Activated naive CD8-positive, alpha-beta T cell treated with anti-CD3 and anti-CD28 coated beads, Interleukin-2, amount 50 U/mL, for 24 hours (primary cell): ENCODE data around the gene CCDC88C.
"Not testable (repeated sequence)": the region's sequence is repeated elsewhere in the genome, so short reads cannot be mapped to it uniquely, and the experiment has no call there.

Experiments
- ATAC-seq: fragments of 150-1000 bp; cut with Tn5 transposase; one replicate; pipeline ENCODE4 v1.10.0; 2021
- DNase-seq: peaks from one replicate; pipeline ENCODE4 v3.0.0; 2021
- H3K27ac Mint-ChIP-seq: one replicate; pipeline ENCODE4 v1.8.0; 2021; ENCODE audit warnings: mild to moderate bottlenecking, mixed read lengths
- H3K27me3 Mint-ChIP-seq: one replicate; pipeline ENCODE4 v1.8.0; 2021; ENCODE audit warnings: mixed read lengths
- H3K36me3 Mint-ChIP-seq: one replicate; pipeline ENCODE4 v1.8.0; 2021; ENCODE audit warnings: low read depth, mixed read lengths
- H3K4me1 Mint-ChIP-seq: one replicate; pipeline ENCODE4 v1.8.0; 2021; ENCODE audit warnings: mixed read lengths
- H3K4me3 Mint-ChIP-seq: one replicate; pipeline ENCODE4 v1.8.0; 2021; ENCODE audit warnings: mild to moderate bottlenecking, moderate library complexity, mixed read lengths
- H3K9me3 Mint-ChIP-seq: one replicate; pipeline ENCODE4 v1.8.0; 2021; ENCODE audit warnings: mixed read lengths

Gene CCDC88C

GRCh38 chr14:91409240-91409639 is 8.4 kb downstream of the CCDC88C start:
- not testable (repeated sequence) for ATAC-seq, DNase-seq, H3K27me3 Mint-ChIP-seq, H3K9me3 Mint-ChIP-seq
- H3K4me1 Mint-ChIP-seq: peaks cover 98% of the 10 kb centered on the region
- peak overlapping the region; percentile 60 for H3K4me3 Mint-ChIP-seq
- H3K27ac Mint-ChIP-seq: peak overlapping the region; percentile 93
- H3K36me3 Mint-ChIP-seq: peaks cover 50% of the 10 kb centered on the region

DNA sequence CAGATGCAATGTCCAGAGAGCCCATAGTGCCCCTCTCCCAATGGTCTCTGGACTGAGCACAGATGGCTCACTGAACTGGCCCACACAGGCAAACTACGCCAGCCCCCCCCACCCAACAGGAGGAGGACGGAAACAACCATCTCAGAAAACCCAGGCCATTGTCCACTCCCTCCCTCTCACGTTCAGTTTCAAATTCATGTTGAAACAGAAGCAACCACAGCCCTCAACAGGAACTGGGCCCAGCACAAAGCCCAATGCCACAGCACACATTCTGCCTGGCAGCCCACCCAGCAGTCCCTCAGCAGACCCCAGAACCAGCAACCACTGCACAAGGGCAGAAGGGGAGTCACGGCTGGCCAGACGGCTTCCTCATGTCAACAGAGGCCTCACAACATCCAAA is 10.6 kb downstream of the CCDC88C start:
- Mint-ChIP-seq H3K4me3 (no peak overlapping the region), H3K36me3 (peaks cover 35% of the 10 kb centered on the region), H3K27me3 (no peaks in the 10 kb centered on the region), H3K27ac (peak overlapping the region; percentile 86), H3K9me3 (no peaks in the 10 kb centered on the region), H3K4me1 (peaks cover 100% of the 10 kb centered on the region)
- ATAC-seq: no peak
- DNase-seq: no peak

DNA sequence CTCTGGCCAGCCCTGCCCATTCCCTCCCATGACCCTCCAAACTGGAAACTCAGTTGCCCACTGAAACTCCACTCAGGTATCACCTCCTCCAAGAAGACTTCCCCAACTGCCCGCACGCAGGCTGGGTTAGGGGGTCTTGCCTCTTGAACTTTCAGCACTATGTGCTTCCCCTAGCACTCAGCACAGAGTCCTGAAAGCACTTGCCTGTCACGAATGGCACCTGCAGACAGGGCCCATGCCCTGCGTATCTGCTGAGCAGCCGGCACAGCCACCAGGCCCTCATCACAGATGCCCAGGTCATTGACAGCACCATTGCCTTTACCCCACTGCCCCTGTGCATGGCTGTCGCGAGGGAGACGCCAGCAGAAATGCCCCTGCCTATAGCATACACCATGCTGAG is 11.2 kb downstream of the CCDC88C start:
- ATAC-seq (no peak), DNase-seq (no peak)
- H3K27me3 Mint-ChIP-seq: no peaks in the 10 kb centered on the region
- peaks cover 30% of the 10 kb centered on the region for H3K36me3 Mint-ChIP-seq
- H3K4me1 Mint-ChIP-seq: peaks cover 100% of the 10 kb centered on the region
- H3K9me3 Mint-ChIP-seq: no peaks in the 10 kb centered on the region
- no peak overlapping the region for H3K4me3 Mint-ChIP-seq
- peak overlapping the region; percentile 86 for H3K27ac Mint-ChIP-seq

DNA sequence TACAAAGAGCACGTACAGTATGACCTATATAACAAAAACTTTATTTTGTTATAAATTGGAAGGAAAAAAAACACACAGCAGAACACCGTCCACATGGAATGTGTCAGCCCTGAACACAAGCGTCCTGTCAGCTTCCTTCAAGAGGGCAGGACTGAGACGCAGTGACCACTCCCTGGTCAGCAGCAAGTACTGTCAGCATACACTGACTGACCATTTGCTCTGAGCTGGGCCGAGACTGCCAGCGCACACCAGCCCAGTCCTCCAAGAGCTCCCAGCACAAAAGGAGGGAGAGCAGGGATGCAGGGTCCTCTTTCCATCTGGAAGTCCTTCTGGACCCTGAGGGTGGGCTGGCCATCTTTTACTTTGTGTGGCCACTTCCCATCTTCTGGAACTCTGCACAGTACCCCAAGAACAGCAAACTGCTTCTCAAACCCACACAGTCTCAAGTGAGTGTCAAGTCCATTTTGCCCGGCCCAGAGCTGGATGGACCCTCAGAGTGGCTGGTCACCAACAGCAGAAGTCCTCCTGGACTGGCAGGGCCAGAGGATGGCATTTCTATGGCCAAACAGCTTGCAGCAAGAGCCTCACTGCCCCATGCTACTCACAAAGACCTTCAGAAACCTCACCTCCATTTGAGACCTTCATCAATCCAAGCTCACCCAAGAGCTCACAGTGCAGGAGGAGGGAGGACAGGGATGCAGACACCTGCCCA is 11.7 kb downstream of the CCDC88C start:
- Mint-ChIP-seq H3K27me3 (no peaks in the 10 kb centered on the region), H3K36me3 (peaks cover 27% of the 10 kb centered on the region)
- no peak for DNase-seq

DNA sequence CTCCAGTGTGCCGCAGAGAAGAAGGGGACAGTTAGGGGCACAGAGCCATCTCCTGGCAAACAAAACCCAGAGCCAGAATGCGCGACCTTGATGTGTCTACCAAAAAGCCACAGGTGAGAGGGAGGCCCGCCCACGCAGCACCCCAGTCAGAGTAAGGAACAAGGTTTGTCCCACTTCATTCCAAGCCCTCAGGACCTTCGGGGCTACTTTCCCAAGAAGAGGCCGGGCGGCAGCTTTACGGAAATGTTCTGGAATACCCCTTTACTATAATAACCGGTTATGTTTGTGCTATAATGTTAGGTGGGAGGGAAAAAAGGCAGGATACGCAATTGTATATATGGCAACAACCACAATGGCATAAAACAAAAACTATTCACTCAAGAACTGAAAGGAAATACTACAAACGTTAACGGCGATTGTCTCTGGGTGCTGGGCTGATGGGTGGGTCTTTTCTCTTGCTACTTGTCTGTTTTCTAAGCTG is 12.3 kb downstream of the CCDC88C start:
- peak overlapping the region; percentile 86 for H3K27ac Mint-ChIP-seq
- no peaks in the 10 kb centered on the region for H3K27me3 Mint-ChIP-seq
- ATAC-seq (peak; percentile 17), DNase-seq (peak; percentile 72)
- peaks cover 26% of the 10 kb centered on the region for H3K36me3 Mint-ChIP-seq
- H3K9me3 Mint-ChIP-seq: no peaks in the 10 kb centered on the region
- peaks cover 98% of the 10 kb centered on the region for H3K4me1 Mint-ChIP-seq
- H3K4me3 Mint-ChIP-seq: peak overlapping the region; percentile 62

More for the DNA sequence above, 11.7 kb downstream of the CCDC88C start:
- Mint-ChIP-seq H3K4me3 (peak overlapping the region; percentile 62), H3K9me3 (no peaks in the 10 kb centered on the region), H3K4me1 (peaks cover 98% of the 10 kb centered on the region), H3K27ac (peak overlapping the region; percentile 86)
- ATAC-seq: no peak

DNA sequence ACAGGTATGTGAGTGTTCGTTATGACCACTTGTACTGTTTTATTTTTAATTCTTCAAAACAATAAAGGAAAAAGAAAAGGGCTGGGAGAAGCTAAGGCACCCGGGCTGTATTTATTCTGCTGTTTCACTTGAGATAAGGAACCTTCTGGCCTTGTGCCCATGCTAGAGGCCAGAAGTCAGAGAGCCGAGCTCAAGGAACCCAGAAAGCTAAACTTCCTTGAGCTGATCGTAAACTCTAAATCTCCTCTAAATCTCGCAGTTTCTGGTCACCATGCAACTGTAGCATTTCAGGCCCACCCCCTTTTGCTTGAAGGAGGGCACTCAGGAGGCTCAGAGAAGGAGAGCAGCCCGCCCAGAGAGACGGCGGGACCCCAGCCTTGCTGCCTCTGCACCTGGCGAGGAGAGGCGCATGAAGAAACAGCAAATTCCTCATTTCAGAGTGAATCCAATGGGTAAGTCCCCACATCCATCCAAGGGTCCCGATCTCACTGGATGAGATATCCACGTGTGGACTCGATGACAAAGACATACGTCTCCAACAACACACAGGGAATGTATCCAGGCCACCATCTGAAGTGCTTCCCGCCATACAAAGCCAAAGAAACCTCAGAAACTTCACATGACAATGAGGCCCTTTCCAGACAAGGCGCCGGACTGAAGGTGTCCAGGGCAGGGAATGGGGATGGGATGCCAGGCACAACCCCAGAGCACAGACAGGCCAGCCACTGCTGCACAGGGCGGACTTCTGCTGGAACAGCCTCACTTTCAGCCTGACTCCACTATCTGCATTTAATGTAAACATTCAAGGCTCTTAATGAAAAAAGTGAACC is 14.6 kb downstream of the CCDC88C start:
- ATAC-seq (no peak), DNase-seq (no peak)
- peak overlapping the region; percentile 62 for H3K4me3 Mint-ChIP-seq
- no peaks in the 10 kb centered on the region for H3K9me3 Mint-ChIP-seq
- H3K4me1 Mint-ChIP-seq: peaks cover 95% of the 10 kb centered on the region
- H3K27ac Mint-ChIP-seq: peak overlapping the region; percentile 92
- H3K27me3 Mint-ChIP-seq: no peaks in the 10 kb centered on the region
- H3K36me3 Mint-ChIP-seq: peaks cover 13% of the 10 kb centered on the region

DNA sequence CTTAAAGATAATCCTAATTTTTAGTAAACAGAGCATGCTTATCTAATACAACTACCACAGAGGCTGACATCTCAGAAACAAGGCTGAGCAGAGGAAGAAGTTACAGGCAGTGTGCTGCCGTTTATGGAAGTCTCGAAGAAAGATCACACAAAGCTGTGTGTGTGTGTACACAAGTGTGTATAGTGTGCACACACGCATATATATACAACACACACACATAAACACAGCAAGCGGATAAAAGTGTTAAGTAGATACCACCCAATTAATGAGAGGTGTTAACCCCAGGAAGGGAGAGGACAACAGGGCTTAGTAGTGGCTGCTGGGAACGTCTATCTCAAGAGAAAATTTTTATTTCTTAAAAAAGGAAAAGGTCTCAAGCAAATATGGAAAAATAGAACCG is 15.3 kb downstream of the CCDC88C start:
- H3K27me3 Mint-ChIP-seq: no peaks in the 10 kb centered on the region
- no peak for DNase-seq
- H3K27ac Mint-ChIP-seq: peak overlapping the region; percentile 92
- peaks cover 10% of the 10 kb centered on the region for H3K36me3 Mint-ChIP-seq
- ATAC-seq: no peak
- peak overlapping the region; percentile 62 for H3K4me3 Mint-ChIP-seq
- H3K9me3 Mint-ChIP-seq: no peaks in the 10 kb centered on the region
- H3K4me1 Mint-ChIP-seq: peaks cover 95% of the 10 kb centered on the region

GRCh38 chr14:91401751-91402150 is 15.9 kb downstream of the CCDC88C start:
- Mint-ChIP-seq H3K4me3 (peak overlapping the region; percentile 62), H3K36me3 (peaks cover 5% of the 10 kb centered on the region), H3K27ac (peak overlapping the region; percentile 92), H3K9me3 (no peaks in the 10 kb centered on the region), H3K4me1 (peaks cover 95% of the 10 kb centered on the region), H3K27me3 (no peaks in the 10 kb centered on the region)
- DNase-seq (no peak), ATAC-seq (no peak)

GRCh38 chr14:91400696-91401095 is 16.9 kb downstream of the CCDC88C start:
- DNase-seq: no peak
- Mint-ChIP-seq H3K27me3 (no peaks in the 10 kb centered on the region), H3K4me1 (peaks cover 95% of the 10 kb centered on the region), H3K36me3 (peaks cover 11% of the 10 kb centered on the region), H3K27ac (peak overlapping the region; percentile 94), H3K9me3 (no peaks in the 10 kb centered on the region), H3K4me3 (peak overlapping the region; percentile 98)
- ATAC-seq: no peak

DNA sequence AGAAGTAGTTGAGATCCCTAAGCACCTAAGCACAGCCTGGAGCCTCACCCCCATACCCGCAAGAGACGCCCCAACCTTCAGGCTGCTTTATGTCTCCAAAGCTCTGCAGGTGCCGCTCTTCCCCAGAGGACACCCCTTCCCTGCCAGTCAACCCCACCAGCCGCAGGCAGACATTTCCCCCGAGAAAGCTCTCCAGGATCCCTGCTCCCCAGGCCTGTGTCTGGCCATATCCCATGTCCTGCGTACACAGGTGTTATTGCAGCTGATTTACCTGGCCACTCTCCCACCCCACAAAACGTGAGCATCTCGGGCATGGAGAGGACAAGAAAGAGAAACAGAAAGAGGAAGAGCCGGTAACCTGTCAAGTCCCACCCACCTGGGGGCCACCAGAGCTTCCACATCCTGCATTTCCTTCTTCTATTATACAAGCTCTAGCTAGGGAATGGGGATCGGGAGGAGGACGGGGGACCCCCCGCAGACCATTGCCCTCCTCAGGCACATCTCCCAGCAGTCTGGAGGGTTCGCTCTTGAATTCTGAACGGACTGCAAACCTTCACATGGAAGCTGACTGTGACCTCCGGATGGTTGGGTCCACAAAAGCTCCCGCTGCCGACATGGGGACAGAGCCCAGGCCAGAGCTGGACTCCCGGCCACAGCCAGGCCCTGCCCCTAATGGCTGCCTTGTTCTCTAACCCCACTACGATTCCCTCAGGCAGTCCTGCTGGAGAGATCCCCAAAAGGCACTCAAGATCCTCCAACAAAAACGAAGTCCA is 17.6 kb downstream of the CCDC88C start:
- Mint-ChIP-seq H3K36me3 (peaks cover 8% of the 10 kb centered on the region), H3K27ac (peak overlapping the region; percentile 94), H3K4me1 (peaks cover 95% of the 10 kb centered on the region), H3K9me3 (no peaks in the 10 kb centered on the region), H3K27me3 (no peaks in the 10 kb centered on the region), H3K4me3 (peak overlapping the region; percentile 98)
- ATAC-seq (no peak), DNase-seq (no peak)

GRCh38 chr14:91398707-91399106 is 18.9 kb downstream of the CCDC88C start:
- peak overlapping the region; percentile 94 for H3K27ac Mint-ChIP-seq
- ATAC-seq (no peak), DNase-seq (no peak)
- H3K9me3 Mint-ChIP-seq: no peaks in the 10 kb centered on the region
- peaks cover 8% of the 10 kb centered on the region for H3K36me3 Mint-ChIP-seq
- H3K27me3 Mint-ChIP-seq: no peaks in the 10 kb centered on the region
- peaks cover 95% of the 10 kb centered on the region for H3K4me1 Mint-ChIP-seq
- H3K4me3 Mint-ChIP-seq: peak overlapping the region; percentile 98

- ATAC-seq (no peak), DNase-seq (no peak)
- Mint-ChIP-seq H3K9me3 (no peaks in the 10 kb centered on the region), H3K27me3 (no peaks in the 10 kb centered on the region), H3K4me3 (peak overlapping the region; percentile 74), H3K36me3 (peaks cover 8% of the 10 kb centered on the region), H3K27ac (peak overlapping the region; percentile 84), H3K4me1 (peaks cover 95% of the 10 kb centered on the region)
These were observed 19.5 kb downstream of the CCDC88C start for GRCh38 chr14:91397965-91398591.

- DNase-seq: peak; percentile 71
- peaks cover 94% of the 10 kb centered on the region for H3K4me1 Mint-ChIP-seq
- peaks cover 8% of the 10 kb centered on the region for H3K36me3 Mint-ChIP-seq
- no peaks in the 10 kb centered on the region for H3K9me3 Mint-ChIP-seq
- ATAC-seq: peak; percentile 75
- H3K27ac Mint-ChIP-seq: peak overlapping the region; percentile 84
- no peaks in the 10 kb centered on the region for H3K27me3 Mint-ChIP-seq
- peak overlapping the region; percentile 74 for H3K4me3 Mint-ChIP-seq
These were observed 20.4 kb downstream of the CCDC88C start for GRCh38 chr14:91396959-91397815.
